HUES64 (cell line): ENCODE results near the gene CDHR5.
"Not testable (repeated sequence)": the region's sequence is repeated elsewhere in the genome, so short reads cannot be mapped to it uniquely, and the experiment has no call there.

Source experiments
- H3K27ac ChIP-seq: 2 replicates; pipeline ENCODE4 v1.7.0; 2013; ENCODE audit warnings: low read depth, low read length, inconsistent platforms
- H3K27me3 ChIP-seq: 2 replicates; pipeline ENCODE4 v1.6.1; 2013; ENCODE audit warnings: mild to moderate bottlenecking, low read length; ENCODE audit not compliant: insufficient read depth
- H3K36me3 ChIP-seq: 2 replicates; pipeline ENCODE4 v1.6.1; 2013; ENCODE audit warnings: mild to moderate bottlenecking, low read length; ENCODE audit not compliant: insufficient read depth
- H3K4me1 ChIP-seq: 2 replicates; pipeline ENCODE4 v1.6.1; 2013; ENCODE audit warnings: mild to moderate bottlenecking, low read length, moderate library complexity; ENCODE audit not compliant: insufficient read depth
- H3K4me3 ChIP-seq: 2 replicates; pipeline ENCODE4 v1.5.1; 2013; ENCODE audit warnings: mild to moderate bottlenecking, low read length, moderate library complexity
- H3K9ac ChIP-seq: 2 replicates; pipeline ENCODE4 v1.6.1; 2013; ENCODE audit warnings: mild to moderate bottlenecking, low read depth, low read length
- H3K9me3 ChIP-seq: 2 replicates; pipeline ENCODE4 v1.6.1; 2013; ENCODE audit warnings: low read depth, low read length; ENCODE audit not compliant: insufficient read depth
- WGBS: fragments of 150-250, 120-280 bp; methylation state at CpG from one replicate; pipeline ENCODE4 v1.1.7; 2013; ENCODE audit warnings: missing lambda C conversion rate; 5-methylcytosine and 5-hydroxymethylcytosine counted together

The CDHR5 gene

DNA sequence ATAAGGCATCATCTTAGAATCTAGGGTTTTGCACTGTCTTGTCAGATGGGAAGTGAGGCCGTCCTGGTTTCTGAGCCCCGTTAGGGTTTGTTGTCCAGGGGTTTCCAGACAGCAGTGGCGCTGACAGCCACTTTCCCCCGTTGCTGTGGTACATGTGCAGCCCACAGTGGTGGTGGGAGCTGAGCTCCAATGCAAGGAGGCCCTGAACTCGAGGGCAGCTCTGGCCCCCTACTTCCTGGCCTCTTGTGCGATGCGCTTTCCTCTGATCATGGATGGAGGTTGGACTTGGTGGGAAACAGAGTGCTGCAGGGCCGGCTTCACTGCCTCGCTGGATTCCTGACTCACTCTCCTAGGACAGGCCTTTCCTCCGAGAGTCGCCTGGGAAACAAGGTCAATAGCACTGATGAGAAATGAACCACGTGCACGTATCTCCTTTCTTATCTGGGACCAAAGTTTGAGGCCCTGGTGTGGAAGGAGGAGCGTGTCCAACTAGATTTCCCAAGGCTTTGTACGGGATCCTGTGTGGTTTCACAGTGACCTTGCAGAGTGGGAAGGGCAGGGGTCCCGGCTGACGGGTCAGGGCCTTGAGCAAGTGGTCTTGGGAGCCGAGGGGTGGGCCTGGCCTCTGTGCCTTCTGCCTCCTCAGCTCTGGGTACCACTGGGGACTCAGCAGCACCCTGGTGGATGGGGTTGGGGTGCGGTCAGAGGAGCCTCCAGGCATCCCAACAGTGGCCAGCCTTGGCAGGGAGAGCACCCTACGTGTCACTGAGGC is 44.7 kb downstream of the CDHR5 start:
- no peaks in the 10 kb centered on the region; the same call in 1 of the 2 replicates for H3K4me1 ChIP-seq
- peak overlapping the region; percentile 30; the same call in 1 of the 2 replicates for H3K9ac ChIP-seq
- 91% methylated on average over 20 of the region's 20 CpGs for WGBS
- H3K27ac ChIP-seq = no peak overlapping the region
- no peaks in the 10 kb centered on the region for H3K9me3 ChIP-seq
- peaks cover 6% of the 10 kb centered on the region for H3K27me3 ChIP-seq
- H3K4me3 ChIP-seq = no peak overlapping the region
- H3K36me3 ChIP-seq = peaks cover 31% of the 10 kb centered on the region

DNA sequence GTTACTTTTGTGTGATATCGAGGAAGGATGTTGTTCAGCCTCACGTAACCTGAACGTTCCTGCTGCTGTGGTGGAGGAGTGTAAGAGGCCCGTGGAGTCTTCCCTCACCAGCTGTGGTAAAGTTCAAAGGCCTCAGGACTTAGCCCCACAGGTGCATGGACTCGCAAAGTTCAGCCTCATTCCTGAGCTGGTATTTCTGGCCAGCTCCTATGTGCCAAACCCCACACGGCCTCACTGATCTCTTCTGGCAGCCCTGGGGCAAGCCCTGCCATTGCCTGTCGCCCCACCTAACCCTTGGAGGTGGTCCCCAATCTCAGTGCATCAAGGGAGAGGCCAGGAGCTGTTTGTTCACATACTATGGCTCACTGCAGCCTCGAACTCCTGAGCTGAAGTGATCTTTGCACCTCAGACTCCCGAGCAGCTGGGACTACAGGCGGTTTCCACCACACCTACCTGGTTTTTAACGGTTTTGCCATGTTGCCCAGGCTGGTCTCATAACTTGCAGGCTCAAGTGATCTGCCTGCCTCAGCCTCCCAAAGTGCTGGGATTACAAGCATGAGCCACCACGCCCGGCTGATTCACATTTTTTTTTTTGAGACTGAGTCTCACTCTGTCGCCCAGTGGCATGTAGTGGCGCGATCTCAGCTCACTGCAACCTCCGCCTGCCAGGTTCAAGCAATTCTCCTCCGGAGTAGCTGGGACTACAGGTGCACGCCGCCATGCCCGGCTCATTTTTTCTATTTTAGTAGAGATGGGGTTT is 46.3 kb downstream of the CDHR5 start:
- H3K4me1 ChIP-seq = peaks cover 5% of the 10 kb centered on the region; the same call in 1 of the 2 replicates
- WGBS = 94% methylated on average over 21 of the region's 21 CpGs
- H3K36me3 ChIP-seq = peaks cover 24% of the 10 kb centered on the region
- no peak overlapping the region for H3K9ac ChIP-seq
- H3K4me3 ChIP-seq = peak overlapping the region; percentile 25
- H3K27me3 ChIP-seq = peaks cover 17% of the 10 kb centered on the region
- no peak overlapping the region for H3K27ac ChIP-seq
- H3K9me3 ChIP-seq = no peaks in the 10 kb centered on the region

DNA sequence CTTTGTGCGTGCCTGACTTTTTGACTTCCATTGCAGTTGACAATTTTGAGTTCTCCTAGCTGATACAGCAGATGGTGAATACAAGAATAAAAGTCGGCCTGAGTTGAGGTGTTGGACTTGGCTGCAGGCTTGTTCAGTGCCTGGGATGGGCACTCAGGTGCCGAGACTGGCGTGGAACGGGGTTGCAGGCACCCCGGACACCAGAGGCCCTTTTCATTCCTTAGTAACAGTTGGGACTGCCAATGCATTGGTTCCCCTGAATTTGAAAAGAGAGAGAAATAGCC is 47.2 kb downstream of the CDHR5 start:
- H3K4me3 ChIP-seq = peak overlapping the region; percentile 97
- H3K27me3 ChIP-seq = peaks cover 22% of the 10 kb centered on the region
- peak overlapping the region; percentile 84; the same call in 1 of the 2 replicates for H3K9ac ChIP-seq
- WGBS = 81% methylated on average over 6 of the region's 6 CpGs
- H3K36me3 ChIP-seq = peaks cover 17% of the 10 kb centered on the region
- no peaks in the 10 kb centered on the region for H3K9me3 ChIP-seq
- no peak overlapping the region for H3K27ac ChIP-seq
- H3K4me1 ChIP-seq = peaks cover 5% of the 10 kb centered on the region; the same call in 1 of the 2 replicates

DNA sequence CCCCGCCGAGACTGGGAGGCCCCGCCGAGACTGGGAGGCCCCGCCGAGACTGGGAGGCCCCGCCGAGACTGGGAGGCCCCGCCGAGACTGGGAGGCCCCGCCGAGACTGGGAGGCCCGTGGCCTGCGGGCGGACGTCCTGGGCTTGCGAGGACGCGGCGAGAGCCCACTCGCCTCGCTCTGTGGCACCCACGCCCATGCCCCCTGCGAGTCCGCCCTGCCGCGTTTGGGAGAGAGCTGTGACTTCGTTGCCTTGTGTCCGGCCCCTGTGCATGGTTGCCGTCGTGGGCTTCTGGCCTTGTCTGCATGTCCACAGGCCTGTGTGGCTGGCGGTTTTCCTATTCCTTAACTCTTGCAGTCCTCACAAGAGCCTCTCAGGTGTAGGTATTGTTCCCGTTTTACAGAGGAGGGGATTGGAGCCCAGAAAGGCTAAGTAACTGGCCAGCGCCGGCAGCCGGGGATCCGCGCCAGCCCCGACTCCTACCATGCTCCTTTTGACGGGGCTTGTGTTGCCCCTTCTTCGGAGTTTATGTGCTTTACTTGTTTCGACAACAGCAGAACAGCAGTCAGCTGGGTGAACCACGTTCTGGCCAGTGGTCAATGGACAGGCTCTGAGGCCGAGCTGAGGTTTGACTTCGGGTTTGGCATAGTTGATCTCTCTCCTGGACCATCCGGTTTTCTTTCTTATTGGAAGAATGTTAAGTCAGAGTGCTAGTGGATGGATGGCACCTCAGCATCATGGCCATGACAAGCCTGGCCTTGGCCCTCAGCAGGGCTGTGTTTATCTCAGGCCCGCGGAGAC is 47.7 kb downstream of the CDHR5 start:
- Histone ChIP-seq H3K4me3 (peak overlapping the region; percentile 97), H3K36me3 (peaks cover 13% of the 10 kb centered on the region), H3K9me3 (no peaks in the 10 kb centered on the region), H3K27ac (peak overlapping the region; percentile 67; the same call in 1 of the 2 replicates), H3K27me3 (peaks cover 22% of the 10 kb centered on the region), H3K4me1 (peaks cover 5% of the 10 kb centered on the region; the same call in 1 of the 2 replicates), H3K9ac (peak overlapping the region; percentile 84)
- WGBS = 9% methylated on average over 42 of the region's 48 CpGs

DNA sequence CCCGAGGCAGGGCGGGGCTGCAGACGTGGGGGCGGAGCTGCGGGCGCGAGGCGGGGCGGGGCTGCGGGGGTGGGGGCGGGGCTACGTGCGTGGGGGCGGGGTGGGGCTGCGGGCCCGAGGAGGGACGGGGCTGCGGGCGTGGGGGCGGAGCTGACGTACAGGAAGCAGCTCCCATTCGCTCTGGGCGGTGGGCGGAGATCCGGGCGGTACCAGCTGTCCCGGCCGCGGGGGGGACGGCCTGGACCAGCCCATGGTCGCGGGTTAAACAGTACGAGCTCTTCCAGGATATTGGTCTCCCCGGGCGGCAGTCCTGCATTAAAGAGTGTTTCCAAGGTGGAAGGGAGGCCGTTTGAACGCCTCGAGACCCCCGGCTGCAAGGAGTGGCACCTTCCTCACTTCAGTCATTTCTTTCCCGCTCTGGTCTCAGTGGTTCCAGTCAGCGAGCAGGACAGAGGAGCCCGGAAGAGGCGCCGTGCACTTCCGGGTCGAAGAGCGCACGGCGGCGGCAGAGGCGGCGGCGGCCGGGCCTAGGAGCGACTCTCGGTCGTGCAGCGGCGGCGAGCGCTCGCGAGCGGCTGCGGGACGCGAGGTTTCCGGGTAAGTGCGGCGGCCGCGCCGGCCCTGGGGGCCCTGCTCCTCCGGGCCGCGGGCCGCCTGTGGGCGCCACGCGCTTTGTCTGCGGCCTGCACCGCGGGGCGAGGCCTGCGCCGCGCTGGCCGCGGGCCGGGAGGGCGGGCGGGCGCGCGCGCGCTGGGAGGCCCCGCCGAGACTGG is 48.6 kb downstream of the CDHR5 start, which contains the start of gene PHRF1:
TSS of gene PHRF1 (plus strand) at position 475 of the 773 bp plus-strand sequence. CDS start 5,043 bp downstream, outside the sequence.
- Histone ChIP-seq H3K36me3 (peaks cover 6% of the 10 kb centered on the region; the same call in 1 of the 2 replicates), H3K4me1 (peaks cover 9% of the 10 kb centered on the region; the same call in 1 of the 2 replicates), H3K4me3 (peak within 1 kb of the TSS; percentile 97), H3K27me3 (peaks cover 22% of the 10 kb centered on the region), H3K27ac (peak within 1 kb of the TSS; percentile 99), H3K9ac (peak within 1 kb of the TSS; percentile 100), H3K9me3 (no peaks in the 10 kb centered on the region)
- under 1% methylated on average over 80 of the region's 99 CpGs for WGBS

DNA sequence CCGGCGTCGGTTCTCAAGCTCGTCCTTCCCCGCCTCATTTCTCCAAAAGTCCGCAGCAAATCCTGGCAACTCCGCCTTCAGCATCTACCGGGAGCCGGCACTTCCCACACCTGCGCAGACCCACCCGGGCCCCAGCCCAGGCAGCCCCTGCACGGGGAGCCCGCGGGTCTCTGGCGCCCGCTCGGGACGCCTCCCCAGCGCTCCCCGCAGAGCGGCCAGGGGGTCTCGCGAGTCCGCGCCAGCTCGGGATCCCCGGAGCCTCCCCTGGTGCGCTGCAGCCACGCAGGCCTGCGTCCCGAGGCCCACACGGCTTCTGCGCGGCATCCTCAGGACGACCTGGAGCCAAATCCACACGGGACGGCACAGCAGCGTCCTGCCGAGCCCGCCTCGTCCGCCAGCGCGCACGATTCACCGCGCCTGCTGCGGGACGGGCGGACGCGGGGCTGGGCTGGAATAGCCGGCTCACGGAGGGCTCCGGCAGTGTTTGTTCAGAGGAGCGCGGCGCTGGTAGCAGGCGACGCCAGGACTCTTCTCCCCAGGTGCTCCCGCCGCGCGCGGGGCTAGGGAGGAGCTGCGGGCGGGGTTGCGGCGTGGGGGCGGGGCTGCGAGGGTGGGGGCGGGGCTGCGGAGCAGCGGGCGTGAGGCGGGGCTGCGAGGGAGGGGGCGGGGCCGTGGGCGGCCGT is 49.3 kb downstream of the CDHR5 start:
- H3K9me3 ChIP-seq = no peaks in the 10 kb centered on the region
- H3K27me3 ChIP-seq = peaks cover 22% of the 10 kb centered on the region
- H3K4me1 ChIP-seq = peaks cover 9% of the 10 kb centered on the region; the same call in 1 of the 2 replicates
- H3K27ac ChIP-seq = no peak overlapping the region
- 1% methylated on average over 75 of the region's 81 CpGs for WGBS
- H3K4me3 ChIP-seq = peak overlapping the region; percentile 77
- H3K9ac ChIP-seq = peak overlapping the region; percentile 66; the same call in 1 of the 2 replicates
- H3K36me3 ChIP-seq = peaks cover 6% of the 10 kb centered on the region; the same call in 1 of the 2 replicates

DNA sequence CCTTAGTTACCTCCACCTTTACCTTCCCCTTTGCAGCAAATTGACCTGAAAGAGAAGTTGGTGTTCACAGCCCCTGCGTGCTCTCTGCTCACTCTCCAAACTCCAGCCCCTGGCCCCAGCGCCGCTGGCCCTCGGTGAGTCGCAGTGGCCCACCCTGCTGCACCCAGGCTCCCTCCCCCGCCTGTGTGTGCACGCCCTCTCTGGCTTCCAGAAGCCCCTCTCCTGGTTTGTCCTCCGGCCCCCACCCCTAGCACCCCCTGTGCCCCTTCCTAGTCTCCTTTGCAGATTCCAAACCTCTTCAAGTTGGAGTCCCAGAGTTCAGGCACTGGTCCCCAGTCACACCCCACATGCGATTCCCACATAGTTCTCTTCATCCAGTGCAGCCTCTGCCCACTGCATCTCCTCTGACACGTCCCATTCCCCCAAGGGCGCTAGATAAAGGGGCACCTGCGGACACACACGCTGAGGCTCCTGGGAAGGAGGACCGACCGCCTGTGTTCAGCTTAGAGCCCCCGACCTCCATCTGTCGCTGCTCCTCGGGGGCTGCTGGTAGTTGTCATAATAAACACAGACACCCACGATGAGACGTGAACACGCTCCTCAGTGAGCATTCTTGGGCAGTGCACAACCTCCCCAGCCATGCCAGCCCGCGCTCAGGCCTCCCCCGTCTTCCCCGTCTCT is 50.0 kb downstream of the CDHR5 start:
- H3K9ac ChIP-seq = peak overlapping the region; percentile 66; the same call in 1 of the 2 replicates
- H3K4me1 ChIP-seq = peaks cover 9% of the 10 kb centered on the region; the same call in 1 of the 2 replicates
- H3K27ac ChIP-seq = no peak overlapping the region
- no peaks in the 10 kb centered on the region for H3K9me3 ChIP-seq
- WGBS = 16% methylated on average over 25 of the region's 25 CpGs
- H3K27me3 ChIP-seq = peaks cover 22% of the 10 kb centered on the region
- peak overlapping the region; percentile 77 for H3K4me3 ChIP-seq
- H3K36me3 ChIP-seq = peaks cover 6% of the 10 kb centered on the region; the same call in 1 of the 2 replicates

DNA sequence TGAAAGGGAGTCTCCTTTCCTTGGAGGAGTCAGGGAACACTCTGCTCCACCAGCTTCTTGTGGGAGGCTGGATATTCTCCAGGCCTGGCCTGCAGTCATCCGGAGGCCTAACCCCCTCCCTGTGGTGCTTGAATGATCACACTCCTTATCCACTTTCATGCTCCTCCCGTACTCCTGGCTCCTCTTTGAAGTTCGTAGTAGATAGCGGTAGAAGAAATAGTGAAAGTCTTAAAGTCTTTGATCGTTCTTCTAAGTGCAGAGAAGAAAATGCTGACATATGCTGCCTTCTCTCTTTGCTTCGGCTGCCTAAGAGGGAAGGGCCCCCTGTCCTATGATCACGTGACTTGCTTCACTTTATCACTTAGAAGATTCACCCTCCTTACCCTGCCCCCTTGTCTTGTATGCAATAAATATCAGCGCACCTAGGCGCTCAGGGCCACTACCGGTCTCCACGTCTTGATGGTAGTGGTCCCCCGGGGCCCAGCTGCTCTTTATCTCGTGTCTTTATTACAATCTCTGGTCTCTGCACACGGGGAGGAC is 50.7 kb downstream of the CDHR5 start:
- H3K9ac ChIP-seq, H3K36me3 ChIP-seq, H3K9me3 ChIP-seq, H3K27ac ChIP-seq, H3K4me3 ChIP-seq, H3K4me1 ChIP-seq: not testable (repeated sequence)
- 58% methylated on average over 13 of the region's 14 CpGs for WGBS
- peaks cover 22% of the 10 kb centered on the region for H3K27me3 ChIP-seq

DNA sequence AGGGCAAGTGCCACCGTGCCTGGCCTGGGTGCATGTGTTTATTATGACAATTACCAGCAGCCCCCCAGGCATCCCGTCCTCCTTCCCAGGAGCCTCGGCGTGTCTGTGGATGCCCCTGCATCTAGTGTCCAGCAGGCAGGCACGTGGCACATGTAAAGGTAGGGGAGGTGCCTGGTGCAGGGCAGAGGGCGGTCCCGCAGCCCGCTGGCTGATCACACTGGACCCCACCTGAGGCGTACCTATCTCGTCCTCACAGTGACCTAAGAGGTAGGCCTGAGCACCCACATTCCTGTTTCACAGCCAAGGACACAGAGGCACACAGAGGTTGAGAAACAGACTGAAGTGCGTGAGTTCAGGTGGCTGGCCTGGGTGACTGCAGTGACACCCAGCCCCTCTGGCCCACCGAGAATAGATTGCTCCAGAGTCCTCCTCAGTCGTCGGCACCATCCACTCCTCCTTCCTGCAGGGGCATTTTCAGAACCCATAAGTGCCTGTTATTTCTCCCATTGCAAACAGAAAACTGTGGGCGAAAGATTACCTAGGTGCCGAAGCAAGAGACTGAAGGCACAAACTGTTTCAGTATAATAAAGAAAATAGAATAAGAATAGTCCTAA is 51.5 kb downstream of the CDHR5 start:
- peaks cover 9% of the 10 kb centered on the region; the same call in 1 of the 2 replicates for H3K4me1 ChIP-seq
- no peaks in the 10 kb centered on the region for H3K9me3 ChIP-seq
- peaks cover 2% of the 10 kb centered on the region; the same call in 1 of the 2 replicates for H3K36me3 ChIP-seq
- 92% methylated on average over 15 of the region's 16 CpGs for WGBS
- H3K9ac ChIP-seq = no peak overlapping the region
- H3K27ac ChIP-seq = no peak overlapping the region
- H3K27me3 ChIP-seq = peaks cover 22% of the 10 kb centered on the region
- H3K4me3 ChIP-seq = no peak overlapping the region
